Sigmoid colon (tissue), 4 donors: ENCODE data around the gene NDE1.
A peak's percentile ranks its signal among the peaks of the same experiment; 100 is the strongest.

ENCODE experiments used
- CTCF ChIP-seq, 4 experiments: fragments of 450-650 bp in 3 of 4; fragments of 200-600 bp in 1 of 4; IDR thresholded peaks; one replicate each; pipeline ENCODE4 v1.5.1; 2016 to 2019; ENCODE audit warnings: antibody characterized with exemption in 4 of 4, mild to moderate bottlenecking in 3 of 4, moderate library complexity in 2 of 4
- POLR2A ChIP-seq, 2 donors: fragments of 450-650 bp; IDR thresholded peaks; one replicate each; pipeline ENCODE4 v1.6.1; 2016; ENCODE audit warnings: antibody characterized with exemption in 2 of 2, mild to moderate bottlenecking in 2 of 2, moderate library complexity in 2 of 2
- POLR2AphosphoS5 ChIP-seq, 4 donors: sonication (generic); formaldehyde crosslinking; IDR thresholded peaks; one replicate each; pipeline ENCODE4 v1.6.1; 2017; ENCODE audit warnings: antibody characterized with exemption in 4 of 4

GRCh38 chr16:15749985-15750384 lies 99.9 kb downstream of the NDE1 start:
- TF ChIP-seq CTCF (IDR thresholded peaks at IDR 0.05) = no peak
- TF ChIP-seq POLR2AphosphoS5 (IDR thresholded peaks at IDR 0.05) = peak; percentile 21 to 50 (median 29)
- TF ChIP-seq POLR2A (IDR thresholded peaks at IDR 0.05) = no peak
